ENCODE results near the gene ATF4. TPM values are rescaled to one million over a fixed set of nuclear protein-coding genes. Genes with fewer than 3 reads are reported as not detected.
A peak's percentile ranks its signal among the peaks of the same experiment; 100 is the strongest.

Gene ATF4
- total and polyA plus RNA-seq, 2 of the 8 experiments (the other 6 are each of a cell fraction or from before 2014, with no cell fraction given), result 553 to 704 TPM

DNA sequence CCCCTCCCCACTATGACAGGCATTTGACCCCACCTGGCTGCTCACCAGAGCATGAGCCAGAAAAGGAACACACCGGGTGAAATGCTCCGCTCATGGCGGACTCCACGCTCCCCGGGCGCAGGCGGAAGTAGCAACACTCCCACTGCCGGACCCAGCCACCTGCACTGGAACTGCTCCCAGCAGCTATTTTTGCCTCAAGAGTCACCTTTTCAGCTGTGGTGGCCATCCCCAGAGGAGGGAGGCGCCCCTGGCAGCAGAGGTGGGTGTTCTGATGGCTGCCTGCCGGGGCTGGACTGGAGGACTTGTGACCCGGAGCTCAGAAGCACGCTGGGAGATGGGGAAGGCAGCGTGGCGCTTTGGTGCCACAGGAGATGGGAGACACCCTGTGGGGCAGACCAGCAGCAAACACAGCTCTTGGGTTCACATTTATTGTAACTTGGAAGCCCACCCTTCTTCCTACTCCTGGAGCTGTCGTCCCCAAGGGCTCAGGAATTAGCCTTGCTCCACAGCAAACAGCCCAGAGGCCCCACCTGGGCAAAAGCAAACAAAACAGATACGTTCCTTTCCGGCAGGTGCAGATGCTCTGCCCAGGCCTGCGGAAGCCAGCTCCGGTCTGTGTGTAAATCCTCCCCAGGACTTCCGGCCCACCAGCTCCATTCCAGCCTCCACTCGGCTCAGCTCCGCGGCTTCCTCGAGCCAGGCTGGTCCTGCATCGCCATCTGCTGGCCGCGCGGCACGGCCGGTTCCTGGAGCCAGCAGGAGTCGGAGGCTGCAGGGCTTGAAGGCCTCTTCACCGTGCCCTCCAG, 8.5 kb downstream of the ATF4 start (continued):
- TF ChIP-seq CTBP2 (IDR thresholded peaks at IDR 0.05; ENCODE audit: borderline replicate concordance, insufficient read depth, insufficient read length, low read length) (no peak), HDAC6 (IDR thresholded peaks at IDR 0.05; ENCODE audit: low read depth, low read length) (no peak), POLR2A (IDR thresholded peaks at IDR 0.05; ENCODE audit: control extremely low read depth in 1 of 2, low read depth in 2 of 2, low read length in 2 of 2) (no peak; a peak in 1 of 3 replicates), SUZ12 (IDR thresholded peaks at IDR 0.05; ENCODE audit: low read length) (no peak), FOSL1 (IDR thresholded peaks at IDR 0.05; ENCODE audit: insufficient read depth, low read depth, low read length) (no peak), RAD21 (IDR thresholded peaks at IDR 0.05 in 1 of 2, conservative IDR thresholded peaks at IDR 0.05 in 1 of 2; ENCODE audit: low read depth in 2 of 2, low read length in 2 of 2) (peak; percentile 95 to 97), CTCF (IDR thresholded peaks at IDR 0.05; ENCODE audit: control extremely low read depth in 1 of 3, insufficient read depth in 1 of 3, low read depth in 1 of 3, low read length in 3 of 3) (peak; percentile 98 to 100 (median 98)), BRCA1 (IDR thresholded peaks at IDR 0.05; ENCODE audit: low read depth, low read length) (no peak), PHF8 (conservative IDR thresholded peaks at IDR 0.05; ENCODE audit: low read depth, low read length) (no peak), RBBP5 (IDR thresholded peaks at IDR 0.05; ENCODE audit: borderline replicate concordance, low read depth, low read length) (no peak), CREB1 (IDR thresholded peaks at IDR 0.05) (peak; percentile 72), KDM5A (IDR thresholded peaks at IDR 0.05; ENCODE audit: low read length) (no peak), SP2 (IDR thresholded peaks at IDR 0.05; ENCODE audit: low read length) (no peak), POU5F1 (IDR thresholded peaks at IDR 0.05; ENCODE audit: low read depth, low read length) (no peak), POLR2AphosphoS5 (IDR thresholded peaks at IDR 0.05; ENCODE audit: low read depth, low read length) (peak; percentile 36), SRF (IDR thresholded peaks at IDR 0.05; ENCODE audit: low read depth, low read length) (no peak), SIX5 (IDR thresholded peaks at IDR 0.05; ENCODE audit: low read depth, low read length) (no peak), ZNF274 (IDR thresholded peaks at IDR 0.05; ENCODE audit: borderline replicate concordance, extremely low read depth, low read length) (no peak), BCL11A (IDR thresholded peaks at IDR 0.05; ENCODE audit: low read depth in 2 of 2, low read length in 2 of 2) (no peak), RNF2 (IDR thresholded peaks at IDR 0.05; ENCODE audit: borderline replicate concordance, low read depth, low read length, missing control alignments, poor library complexity, severe bottlenecking) (no peak)
- TF ChIP-seq, protein P1, sequence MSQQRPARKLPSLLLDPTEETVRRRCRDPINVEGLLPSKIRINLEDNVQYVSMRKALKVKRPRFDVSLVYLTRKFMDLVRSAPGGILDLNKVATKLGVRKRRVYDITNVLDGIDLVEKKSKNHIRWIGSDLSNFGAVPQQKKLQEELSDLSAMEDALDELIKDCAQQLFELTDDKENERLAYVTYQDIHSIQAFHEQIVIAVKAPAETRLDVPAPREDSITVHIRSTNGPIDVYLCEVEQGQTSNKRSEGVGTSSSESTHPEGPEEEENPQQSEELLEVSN (IDR thresholded peaks at IDR 0.05), result peak; percentile 44; the same call in 1 of the 2 replicates

Measured in H1 (cell line).